HG03175 (cell line): ENCODE measurements around the gene YARS1.
"Not testable (repeated sequence)": the region's sequence is repeated elsewhere in the genome, so short reads cannot be mapped to it uniquely, and the experiment has no call there.

Experiments used
- ATAC-seq: cut with Tn5 transposase; IDR thresholded peaks from one replicate; pipeline ENCODE4 v1.9.1; 2021; ENCODE audit warnings: mild to moderate bottlenecking, moderate library complexity; ENCODE audit not compliant: unreplicated experiment

YARS1 gene

GRCh38 chr1:32817815-32818786 lies 943 bp upstream of the YARS1 start:
- ATAC-seq, result peak; percentile 4

GRCh38 chr1:32816676-32817158 lies 441 bp downstream of the YARS1 start:
- peak; percentile 16 for ATAC-seq

- no peak for ATAC-seq
Observed at GRCh38 chr1:32813941-32814739, 3.0 kb downstream of the YARS1 start.

- ATAC-seq, result no peak
Observed at GRCh38 chr1:32811917-32812316, 5.2 kb downstream of the YARS1 start.

- ATAC-seq, result no peak
Observed at GRCh38 chr1:32811265-32811664, 5.9 kb downstream of the YARS1 start.

- no peak for ATAC-seq
Observed at GRCh38 chr1:32810358-32810757, 6.8 kb downstream of the YARS1 start.

GRCh38 chr1:32808580-32808979 lies 8.6 kb downstream of the YARS1 start:
- ATAC-seq, result no peak

GRCh38 chr1:32806910-32807523 lies 10.1 kb downstream of the YARS1 start:
- no peak for ATAC-seq

GRCh38 chr1:32806290-32806689 lies 10.9 kb downstream of the YARS1 start:
- ATAC-seq, result no peak

GRCh38 chr1:32804460-32804859 lies 12.7 kb downstream of the YARS1 start:
- not testable (repeated sequence) for ATAC-seq

- no peak for ATAC-seq
Observed at GRCh38 chr1:32801096-32801715, 16.0 kb downstream of the YARS1 start.

- ATAC-seq, result peak; percentile 60
Observed at GRCh38 chr1:32798679-32799416, 18.3 kb downstream of the YARS1 start.

GRCh38 chr1:32798191-32798590 lies 19.0 kb downstream of the YARS1 start:
- ATAC-seq, result no peak

GRCh38 chr1:32797456-32797855 lies 19.7 kb downstream of the YARS1 start:
- ATAC-seq, result no peak

GRCh38 chr1:32795763-32796162 lies 21.4 kb downstream of the YARS1 start:
- not testable (repeated sequence) for ATAC-seq

GRCh38 chr1:32791881-32792280 lies 25.3 kb downstream of the YARS1 start:
- ATAC-seq, result no peak

- not testable (repeated sequence) for ATAC-seq
Observed at GRCh38 chr1:32789356-32789755, 27.8 kb downstream of the YARS1 start.

- no peak for ATAC-seq
Observed at GRCh38 chr1:32786856-32787255, 30.3 kb downstream of the YARS1 start.

- no peak for ATAC-seq
Observed at GRCh38 chr1:32784817-32785216, 32.3 kb downstream of the YARS1 start.

GRCh38 chr1:32783851-32784250 lies 33.3 kb downstream of the YARS1 start:
- no peak for ATAC-seq
